HG03460 (cell line): ENCODE results near the gene MCUR1.
"Not testable (repeated sequence)": the region's sequence is repeated elsewhere in the genome, so short reads cannot be mapped to it uniquely, and the experiment has no call there.

Source experiments
- ATAC-seq: cut with Tn5 transposase; IDR thresholded peaks from one replicate; pipeline ENCODE4 v1.9.1; 2021; ENCODE audit not compliant: unreplicated experiment

MCUR1 gene

GRCh38 chr6:13814176-13814937, at the start of gene MCUR1:
TSS of gene MCUR1 (minus strand) at chr6:13814557. CDS start at chr6:13814429, 128 bp downstream.
- ATAC-seq, result peak; percentile 77

GRCh38 chr6:13863699-13864155, 49.4 kb upstream of the MCUR1 start:
- ATAC-seq, result no peak

- ATAC-seq, result not testable (repeated sequence)
These were observed 46.3 kb upstream of the MCUR1 start for GRCh38 chr6:13860556-13861185.

GRCh38 chr6:13859871-13860555, 45.7 kb upstream of the MCUR1 start:
- ATAC-seq, result no peak

- ATAC-seq, result no peak
These were observed 40.4 kb upstream of the MCUR1 start for GRCh38 chr6:13854716-13855250.

- no peak for ATAC-seq
These were observed 39.5 kb upstream of the MCUR1 start for GRCh38 chr6:13853871-13854270.

- ATAC-seq, result no peak
These were observed 37.4 kb upstream of the MCUR1 start for GRCh38 chr6:13851803-13852202.

- no peak for ATAC-seq
These were observed 37.0 kb upstream of the MCUR1 start for GRCh38 chr6:13851330-13851729.

GRCh38 chr6:13850690-13851089, 36.3 kb upstream of the MCUR1 start:
- not testable (repeated sequence) for ATAC-seq

GRCh38 chr6:13848522-13849150, 34.3 kb upstream of the MCUR1 start:
- no peak for ATAC-seq

GRCh38 chr6:13847326-13848050, 33.1 kb upstream of the MCUR1 start:
- ATAC-seq, result no peak

- no peak for ATAC-seq
These were observed 32.5 kb upstream of the MCUR1 start for GRCh38 chr6:13846841-13847240.

- ATAC-seq, result no peak
These were observed 27.6 kb upstream of the MCUR1 start for GRCh38 chr6:13841936-13842335.

- ATAC-seq, result no peak
These were observed 24.3 kb upstream of the MCUR1 start for GRCh38 chr6:13838616-13839015.

GRCh38 chr6:13836170-13836569, 21.8 kb upstream of the MCUR1 start:
- no peak for ATAC-seq

GRCh38 chr6:13834790-13835189, 20.4 kb upstream of the MCUR1 start:
- ATAC-seq, result no peak

GRCh38 chr6:13834018-13834417, 19.7 kb upstream of the MCUR1 start:
- not testable (repeated sequence) for ATAC-seq

- no peak for ATAC-seq
These were observed 18.4 kb upstream of the MCUR1 start for GRCh38 chr6:13832778-13833177.

GRCh38 chr6:13831615-13832014, 17.3 kb upstream of the MCUR1 start:
- peak; percentile 56 for ATAC-seq

- ATAC-seq, result no peak
These were observed 16.4 kb upstream of the MCUR1 start for GRCh38 chr6:13830803-13831202.
